Type B pancreatic cell (in vitro differentiated cells): ENCODE results near the gene MCF2L. TPM values are rescaled to one million over a fixed set of nuclear protein-coding genes. Genes with fewer than 3 reads are reported as not detected.

Experiments
- DNase-seq: peaks from one replicate; pipeline ENCODE4 v3.0.0; 2021; ENCODE audit warnings: mixed read lengths; ENCODE audit not compliant: unreplicated experiment; ENCODE audit errors: extremely low spot score
- H3K27ac Mint-ChIP-seq: 2 replicates; pipeline ENCODE4 v1.8.0; 2021; ENCODE audit warnings: mild to moderate bottlenecking, mixed read lengths
- H3K27me3 Mint-ChIP-seq: 2 replicates; pipeline ENCODE4 v1.8.0; 2021; ENCODE audit warnings: mixed read lengths
- H3K36me3 Mint-ChIP-seq: 2 replicates; pipeline ENCODE4 v1.8.0; 2021; ENCODE audit warnings: mixed read lengths
- H3K4me1 Mint-ChIP-seq: one replicate; pipeline ENCODE4 v1.8.0; 2021; ENCODE audit warnings: mixed read lengths; ENCODE audit not compliant: unreplicated experiment
- H3K4me3 Mint-ChIP-seq: 2 replicates; pipeline ENCODE4 v1.8.0; 2021; ENCODE audit warnings: mild to moderate bottlenecking, mixed read lengths
- H3K9me3 Mint-ChIP-seq: 2 replicates; pipeline ENCODE4 v1.8.0; 2021; ENCODE audit warnings: mixed read lengths
- total RNA-seq: library from RNA; stranded (reverse); gene quantifications from 2 replicates; pipeline ENCODE4 v1.2.1, GENCODE V29; 2021; ENCODE audit warnings: low replicate concordance
- TF ChIP-seq, protein P1 (sequence below): fragments of 200-600 bp; sonication (generic); conservative IDR thresholded peaks from 2 replicates; pipeline ENCODE4 v1.5.0; 2021; ENCODE audit warnings: antibody characterized with exemption, mild to moderate bottlenecking

The MCF2L gene
- total RNA-seq, 1 donor from 2014 or later = 46.9 TPM

DNA sequence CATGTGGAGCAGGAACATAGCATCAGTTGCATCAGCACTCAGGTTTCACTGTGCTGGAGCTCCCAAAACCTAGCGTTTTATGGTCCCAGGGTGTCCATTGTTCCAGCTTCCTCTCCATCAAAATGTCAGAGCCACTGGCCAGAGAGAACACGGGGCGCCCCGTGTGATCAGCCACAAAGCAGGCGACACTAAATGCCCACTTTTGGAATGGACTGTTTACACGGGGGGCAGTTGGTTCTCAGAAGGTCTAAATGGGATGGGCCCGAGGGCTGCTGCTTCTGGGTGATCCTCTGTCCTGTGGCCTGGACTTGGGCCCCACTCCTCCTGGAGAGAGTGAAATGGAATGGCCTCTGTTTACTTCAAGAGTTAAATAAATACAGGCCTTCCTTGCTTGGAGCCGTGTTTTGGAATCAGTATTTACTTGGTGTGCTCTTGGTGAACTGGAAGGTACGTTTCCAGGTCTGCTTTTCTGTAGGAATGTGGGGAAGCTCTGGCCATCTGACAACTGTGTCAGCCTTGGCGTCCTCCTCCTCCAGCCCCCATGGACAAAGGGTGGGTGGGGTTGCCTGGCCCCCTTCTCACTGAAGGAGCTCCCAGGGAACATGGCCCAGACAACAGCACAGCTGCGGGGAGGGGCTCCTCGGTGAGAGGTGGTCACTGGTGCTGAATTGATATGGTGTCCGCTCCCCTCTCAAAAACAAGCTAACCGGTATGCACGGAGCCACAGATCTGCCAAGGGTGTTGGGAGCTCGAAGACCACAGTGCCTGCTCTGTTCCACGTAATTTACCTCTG lies 16.1 kb upstream of the MCF2L start:
- no peak overlapping the region for H3K27ac Mint-ChIP-seq
- no peak overlapping the region for H3K4me3 Mint-ChIP-seq
- no peaks in the 10 kb centered on the region for H3K9me3 Mint-ChIP-seq
- no peaks in the 10 kb centered on the region for H3K36me3 Mint-ChIP-seq
- TF ChIP-seq, protein P1, sequence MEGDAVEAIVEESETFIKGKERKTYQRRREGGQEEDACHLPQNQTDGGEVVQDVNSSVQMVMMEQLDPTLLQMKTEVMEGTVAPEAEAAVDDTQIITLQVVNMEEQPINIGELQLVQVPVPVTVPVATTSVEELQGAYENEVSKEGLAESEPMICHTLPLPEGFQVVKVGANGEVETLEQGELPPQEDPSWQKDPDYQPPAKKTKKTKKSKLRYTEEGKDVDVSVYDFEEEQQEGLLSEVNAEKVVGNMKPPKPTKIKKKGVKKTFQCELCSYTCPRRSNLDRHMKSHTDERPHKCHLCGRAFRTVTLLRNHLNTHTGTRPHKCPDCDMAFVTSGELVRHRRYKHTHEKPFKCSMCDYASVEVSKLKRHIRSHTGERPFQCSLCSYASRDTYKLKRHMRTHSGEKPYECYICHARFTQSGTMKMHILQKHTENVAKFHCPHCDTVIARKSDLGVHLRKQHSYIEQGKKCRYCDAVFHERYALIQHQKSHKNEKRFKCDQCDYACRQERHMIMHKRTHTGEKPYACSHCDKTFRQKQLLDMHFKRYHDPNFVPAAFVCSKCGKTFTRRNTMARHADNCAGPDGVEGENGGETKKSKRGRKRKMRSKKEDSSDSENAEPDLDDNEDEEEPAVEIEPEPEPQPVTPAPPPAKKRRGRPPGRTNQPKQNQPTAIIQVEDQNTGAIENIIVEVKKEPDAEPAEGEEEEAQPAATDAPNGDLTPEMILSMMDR = no peak
- peaks cover 4% of the 10 kb centered on the region for H3K27me3 Mint-ChIP-seq
- DNase-seq = no peak
- H3K4me1 Mint-ChIP-seq = peaks cover 31% of the 10 kb centered on the region

- no peak for DNase-seq
- Mint-ChIP-seq H3K27ac (no peak overlapping the region), H3K4me3 (no peak overlapping the region), H3K9me3 (no peaks in the 10 kb centered on the region), H3K4me1 (peaks cover 31% of the 10 kb centered on the region), H3K36me3 (no peaks in the 10 kb centered on the region), H3K27me3 (peaks cover 4% of the 10 kb centered on the region)
- TF ChIP-seq, protein P1 = no peak
Measured at GRCh38 chr13:112953591-112954487, 15.2 kb upstream of the MCF2L start.

GRCh38 chr13:112954488-112955270 lies 14.3 kb upstream of the MCF2L start:
- no peak for DNase-seq
- TF ChIP-seq, protein P1 = no peak
- H3K36me3 Mint-ChIP-seq = no peaks in the 10 kb centered on the region
- H3K4me1 Mint-ChIP-seq = peaks cover 35% of the 10 kb centered on the region
- no peak overlapping the region for H3K4me3 Mint-ChIP-seq
- H3K27me3 Mint-ChIP-seq = peaks cover 4% of the 10 kb centered on the region
- H3K9me3 Mint-ChIP-seq = no peaks in the 10 kb centered on the region
- no peak overlapping the region for H3K27ac Mint-ChIP-seq

GRCh38 chr13:112955271-112955937 lies 13.6 kb upstream of the MCF2L start:
- no peak for DNase-seq
- peaks cover 35% of the 10 kb centered on the region for H3K4me1 Mint-ChIP-seq

More at GRCh38 chr13:112955271-112955937, 13.6 kb upstream of the MCF2L start:
- Mint-ChIP-seq H3K4me3 (no peak overlapping the region), H3K36me3 (no peaks in the 10 kb centered on the region), H3K9me3 (no peaks in the 10 kb centered on the region), H3K27ac (no peak overlapping the region), H3K27me3 (peaks cover 4% of the 10 kb centered on the region)
- TF ChIP-seq, protein P1 = no peak
